Transverse colon (tissue), 4 donors: ENCODE results near the gene WWOX.

Source experiments
- CTCF ChIP-seq, 5 experiments: fragments of 200-600 bp in 3 of 5; fragments of 450-650 bp in 2 of 5; sonication (generic) in 3 of 5; IDR thresholded peaks; 1 replicate in 2 of 5; 2 replicates in 3 of 5; pipeline ENCODE4 v1.5.1; 2016 to 2017; ENCODE audit warnings: antibody characterized with exemption in 5 of 5, inconsistent platforms in 3 of 5, mild to moderate bottlenecking in 2 of 5, moderate library complexity in 1 of 5
- EP300 ChIP-seq: sonication (generic); formaldehyde crosslinking; IDR thresholded peaks from one replicate; pipeline ENCODE4 v1.6.1; 2017; ENCODE audit warnings: antibody characterized with exemption, low read depth
- POLR2A ChIP-seq: fragments of 450-650 bp; IDR thresholded peaks from one replicate; pipeline ENCODE4 v1.6.1; 2016; ENCODE audit warnings: antibody characterized with exemption, mild to moderate bottlenecking, moderate library complexity
- POLR2AphosphoS5 ChIP-seq, 3 donors: sonication (generic); formaldehyde crosslinking; IDR thresholded peaks; one replicate each; pipeline ENCODE4 v1.6.1; 2016; ENCODE audit warnings: antibody characterized with exemption in 3 of 3

GRCh38 chr16:78562650-78563049 lies 463.2 kb downstream of the WWOX start:
- TF ChIP-seq POLR2A (no peak), CTCF (IDR thresholded peaks at IDR 0.05) (no peak), EP300 (no peak), POLR2AphosphoS5 (IDR thresholded peaks at IDR 0.05) (no peak)
